HG02981 (cell line): Measurements from ENCODE around the gene JUN.

Experiments used
- ATAC-seq: cut with Tn5 transposase; IDR thresholded peaks from one replicate; pipeline ENCODE4 v1.9.1; 2021; ENCODE audit warnings: mild to moderate bottlenecking, moderate library complexity; ENCODE audit not compliant: unreplicated experiment

The JUN gene

DNA sequence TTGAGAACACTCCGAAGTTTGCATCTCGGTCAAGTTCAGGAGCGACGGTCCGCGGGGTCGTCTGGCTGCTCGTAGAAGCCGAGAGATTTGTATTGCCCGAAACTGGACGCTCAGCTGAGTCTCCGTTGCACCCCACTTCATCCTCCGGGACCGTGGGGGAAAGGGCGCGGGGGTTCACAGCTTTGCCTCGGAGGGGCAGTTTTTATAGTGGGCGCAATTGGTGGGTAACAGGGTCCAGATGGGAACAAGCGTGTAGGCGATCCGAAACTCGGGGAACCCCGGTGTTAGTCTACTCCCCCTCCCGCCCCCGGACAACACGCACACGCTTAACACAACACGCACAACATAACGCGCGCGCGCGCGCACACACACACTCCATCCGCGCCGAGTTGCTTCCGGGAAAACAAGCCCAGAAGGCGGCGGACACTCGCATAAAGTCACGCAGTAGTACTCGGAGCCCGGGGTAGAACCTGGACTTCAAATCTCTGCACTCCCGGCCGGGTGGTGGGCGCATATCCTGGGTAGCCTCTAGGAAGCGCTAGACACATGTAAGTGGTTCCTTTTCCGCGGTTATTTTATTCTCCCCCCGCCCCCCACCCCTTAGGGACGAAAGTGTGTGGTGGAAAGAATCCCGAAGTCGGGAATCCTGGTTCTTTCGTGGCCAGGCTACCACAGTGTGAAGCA lies 1.1 kb upstream of the JUN start:
- ATAC-seq: no peak

DNA sequence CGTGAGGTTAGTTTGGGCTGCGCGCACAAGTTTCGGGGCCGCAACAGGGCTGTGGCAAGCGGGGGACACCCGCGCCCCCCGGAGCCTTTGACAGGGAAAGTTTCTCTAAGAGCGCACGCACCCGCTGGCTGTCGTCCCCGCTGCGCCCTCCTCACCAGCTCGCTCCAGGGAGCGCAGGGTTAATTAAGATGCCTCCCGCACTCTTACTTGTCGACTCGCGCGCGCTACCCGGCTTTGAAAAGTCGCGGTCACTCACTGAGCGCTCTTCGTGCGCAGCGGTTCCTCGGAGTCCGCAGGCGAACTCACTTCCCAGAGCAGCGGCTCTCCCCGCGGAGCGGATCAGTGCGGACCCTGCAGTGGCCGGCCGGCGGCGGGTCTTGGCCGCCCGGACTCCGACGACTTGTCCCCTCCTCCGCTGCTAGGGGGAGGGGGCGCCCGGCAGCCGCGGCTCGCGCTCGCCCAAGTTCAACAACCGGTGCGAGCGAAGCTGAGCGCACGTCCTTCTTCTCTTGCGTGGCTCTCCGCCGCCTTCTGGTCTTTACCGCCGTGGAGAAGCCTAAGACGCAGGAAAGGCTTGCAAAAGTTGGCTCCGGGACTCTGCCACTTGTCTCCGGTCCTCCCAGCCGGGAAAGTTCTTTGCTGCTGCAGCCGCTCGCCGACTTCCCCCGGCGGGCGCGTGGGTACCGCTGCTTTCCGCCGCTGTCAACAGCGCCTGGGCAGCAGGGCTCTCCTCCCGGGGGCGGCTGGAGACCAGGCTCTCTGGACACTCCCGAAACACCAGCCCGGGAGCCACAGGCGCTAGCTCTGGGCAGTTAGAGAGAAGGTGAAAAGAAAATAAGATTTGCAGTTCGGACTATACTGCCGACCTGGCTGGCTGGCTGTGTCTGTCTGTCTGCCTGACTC lies 506 bp downstream of the JUN start:
- no peak for ATAC-seq

DNA sequence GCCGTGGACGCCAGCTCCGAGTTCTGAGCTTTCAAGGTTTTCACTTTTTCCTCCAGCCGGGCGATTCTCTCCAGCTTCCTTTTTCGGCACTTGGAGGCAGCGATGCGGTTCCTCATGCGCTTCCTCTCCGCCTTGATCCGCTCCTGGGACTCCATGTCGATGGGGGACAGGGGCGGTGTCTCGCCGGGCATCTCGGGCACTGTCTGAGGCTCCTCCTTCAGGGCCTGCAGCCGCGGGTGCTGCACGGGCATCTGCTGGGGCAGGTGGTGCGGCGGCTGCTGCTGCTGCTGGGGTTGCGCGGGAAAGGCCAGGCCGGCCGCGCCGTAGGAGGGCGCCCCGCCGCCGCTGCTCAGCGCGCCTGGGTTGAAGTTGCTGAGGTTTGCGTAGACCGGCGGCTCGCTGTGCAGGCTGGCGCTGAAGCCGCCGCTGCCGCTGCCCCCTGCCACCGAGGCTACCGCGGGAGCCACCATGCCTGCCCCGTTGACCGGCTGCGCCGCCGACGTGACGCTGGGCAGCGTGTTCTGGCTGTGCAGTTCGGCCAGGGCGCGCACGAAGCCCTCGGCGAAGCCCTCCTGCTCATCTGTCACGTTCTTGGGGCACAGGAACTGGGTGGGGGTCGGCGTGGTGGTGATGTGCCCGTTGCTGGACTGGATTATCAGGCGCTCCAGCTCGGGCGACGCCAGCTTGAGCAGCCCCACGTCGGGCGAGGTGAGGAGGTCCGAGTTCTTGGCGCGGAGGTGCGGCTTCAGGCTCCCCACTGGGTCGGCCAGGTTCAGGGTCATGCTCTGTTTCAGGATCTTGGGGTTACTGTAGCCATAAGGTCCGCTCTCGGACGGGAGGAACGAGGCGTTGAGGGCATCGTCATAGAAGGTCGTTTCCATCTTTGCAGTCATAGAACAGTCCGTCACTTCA lies 1.4 kb downstream of the JUN start:
- no peak for ATAC-seq

DNA sequence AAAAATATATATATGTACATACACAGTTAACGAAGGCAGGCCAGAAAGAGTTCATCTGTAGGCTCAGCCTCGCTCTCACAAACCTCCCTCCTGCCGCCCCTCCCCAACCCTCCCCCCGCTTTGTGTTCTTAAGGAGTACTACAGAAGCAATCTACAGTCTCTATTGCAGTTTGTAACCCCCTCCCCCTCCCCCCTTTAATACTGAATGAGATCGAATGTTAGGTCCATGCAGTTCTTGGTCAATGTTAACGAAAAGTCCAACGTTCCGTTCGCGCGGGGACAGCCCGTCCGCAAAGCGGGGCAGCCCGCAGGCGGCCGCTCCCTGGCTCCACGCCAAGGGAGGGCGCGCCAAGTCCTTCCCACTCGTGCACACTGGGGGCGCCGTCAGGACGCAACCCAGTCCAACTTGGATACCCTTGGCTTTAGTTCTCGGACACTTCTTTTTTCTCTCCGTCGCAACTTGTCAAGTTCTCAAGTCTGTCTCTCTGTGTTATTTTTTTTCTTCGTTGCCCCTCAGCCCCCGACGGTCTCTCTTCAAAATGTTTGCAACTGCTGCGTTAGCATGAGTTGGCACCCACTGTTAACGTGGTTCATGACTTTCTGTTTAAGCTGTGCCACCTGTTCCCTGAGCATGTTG lies 2.2 kb downstream of the JUN start:
- ATAC-seq: no peak

DNA sequence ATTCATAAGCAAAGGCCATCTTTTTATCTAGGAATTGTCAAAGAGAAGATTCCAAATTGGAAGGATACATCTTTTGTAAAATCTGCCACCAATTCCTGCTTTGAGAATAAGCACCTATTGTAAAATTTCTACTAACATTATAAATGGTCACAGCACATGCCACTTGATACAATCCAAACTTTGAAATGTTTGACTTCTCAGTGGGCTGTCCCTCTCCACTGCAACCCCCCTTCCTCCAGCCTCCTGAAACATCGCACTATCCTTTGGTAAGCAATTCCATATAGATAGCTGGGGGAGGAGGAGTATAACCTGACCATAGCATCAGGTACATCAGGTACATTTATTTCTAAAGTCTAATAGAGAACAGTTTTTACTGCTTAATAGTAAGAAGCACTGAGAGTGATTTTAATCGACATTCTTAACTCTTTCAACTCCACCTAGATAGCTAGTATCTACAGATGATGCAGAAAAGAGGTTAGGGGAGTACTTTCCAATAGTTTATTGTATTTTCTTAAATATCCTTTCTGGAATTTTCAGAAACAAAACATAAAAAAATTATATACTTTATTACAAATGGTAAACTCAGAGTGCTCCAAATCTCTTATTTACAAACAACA lies 2.9 kb downstream of the JUN start:
- no peak for ATAC-seq

DNA sequence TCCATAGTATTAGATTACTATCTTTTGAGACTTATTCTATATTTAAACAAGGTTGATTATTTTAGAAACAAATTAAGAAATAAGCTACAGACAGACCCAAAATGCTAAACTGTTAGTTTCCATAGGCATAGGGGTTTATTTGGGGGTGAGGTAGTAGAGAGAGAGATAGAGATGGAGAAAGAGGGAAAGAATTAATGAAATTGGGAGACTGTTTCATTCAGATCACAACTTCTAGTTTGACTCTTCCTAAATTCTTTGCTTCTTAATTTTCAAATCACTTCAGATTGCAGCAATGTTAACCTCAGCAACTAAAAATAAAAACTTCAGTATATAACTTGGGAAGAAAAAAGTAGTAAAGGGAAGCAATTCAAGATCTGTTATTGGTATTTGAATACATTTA lies 3.4 kb downstream of the JUN start:
- ATAC-seq: no peak

DNA sequence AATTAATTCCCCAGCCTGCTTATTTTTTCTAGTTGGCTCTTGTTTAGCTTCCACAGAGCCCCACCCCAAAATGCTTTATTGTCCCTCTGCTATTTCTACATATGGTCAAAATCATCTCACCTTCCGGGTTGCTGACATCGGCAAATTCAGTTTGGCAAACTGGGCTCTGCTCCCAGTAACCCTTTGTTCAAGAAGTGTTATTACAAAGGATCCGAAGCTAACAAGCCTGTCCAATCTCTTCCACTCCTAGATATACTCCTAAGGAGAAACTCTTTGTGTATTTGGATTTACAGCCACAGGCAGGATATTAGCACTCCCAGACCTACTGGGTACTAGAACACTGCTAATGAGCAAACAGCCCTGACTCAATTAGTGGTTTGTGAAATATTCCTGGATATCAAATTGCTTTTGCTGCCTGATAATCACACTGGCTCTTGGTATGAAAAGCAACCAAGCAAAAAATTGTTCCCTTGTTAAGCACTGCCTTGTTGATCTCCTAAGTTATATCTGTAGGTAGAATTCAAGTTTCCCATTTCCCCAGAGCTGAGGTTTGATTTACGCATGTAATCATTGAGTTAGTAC lies 4.0 kb downstream of the JUN start:
- ATAC-seq: no peak

DNA sequence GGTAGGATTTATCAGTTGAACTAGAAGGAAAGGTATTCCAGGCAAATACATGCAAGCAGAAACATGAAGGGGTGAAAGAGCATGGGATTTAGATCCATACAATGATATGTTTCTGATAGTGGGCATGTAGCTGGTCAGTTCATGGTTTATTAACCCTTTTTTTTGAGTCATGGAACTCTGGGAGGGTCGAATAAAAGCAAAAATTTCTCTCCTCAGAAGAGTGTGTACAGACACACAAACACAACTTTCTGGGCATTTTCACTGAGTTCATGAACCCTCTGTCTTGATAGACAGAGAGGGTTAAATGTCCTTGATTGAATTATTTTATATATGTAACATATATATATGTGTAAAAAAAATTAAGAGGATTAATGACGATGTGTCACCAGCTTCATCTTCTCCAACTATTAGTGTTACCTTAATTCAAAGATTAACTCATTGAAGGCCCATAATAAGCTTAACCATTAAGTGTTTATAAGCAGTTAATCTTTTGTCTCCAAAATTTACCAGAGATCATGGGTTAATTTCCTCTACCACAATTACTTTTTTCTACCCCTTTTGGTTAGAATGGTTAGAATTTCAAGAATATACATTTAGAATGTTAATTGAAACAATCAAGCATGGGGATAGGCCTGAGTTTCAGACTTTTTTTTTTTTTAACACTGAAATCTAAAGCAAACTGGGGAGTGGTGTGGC lies 4.6 kb downstream of the JUN start:
- no peak for ATAC-seq

DNA sequence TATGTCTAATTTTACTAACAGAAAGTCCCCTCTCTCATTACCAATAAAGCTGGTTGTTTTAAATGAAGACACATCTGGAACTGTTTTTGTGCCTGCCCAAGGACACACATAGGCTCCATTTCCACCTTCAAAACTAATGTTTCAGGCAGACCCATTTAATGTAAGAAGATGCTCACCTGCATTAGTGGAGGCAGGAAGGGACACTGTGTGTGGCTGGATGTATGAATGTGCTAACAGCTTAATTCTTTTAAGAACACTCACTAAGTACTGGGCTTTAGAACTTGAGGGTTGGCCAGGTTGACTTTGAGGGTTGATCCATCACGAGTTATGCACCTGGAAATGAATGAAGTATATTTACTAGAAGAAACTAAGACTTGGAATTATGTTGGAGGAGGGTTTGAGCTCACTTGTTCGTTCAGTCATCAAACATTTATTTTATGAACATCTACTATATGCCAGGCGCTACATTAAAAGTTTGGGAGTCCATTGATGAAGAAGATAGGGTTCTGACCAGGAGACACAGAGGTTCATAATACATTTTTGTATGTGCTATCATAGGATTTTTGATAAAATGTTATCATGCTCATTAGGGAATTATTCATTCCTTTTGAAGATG lies 5.4 kb downstream of the JUN start:
- no peak for ATAC-seq

DNA sequence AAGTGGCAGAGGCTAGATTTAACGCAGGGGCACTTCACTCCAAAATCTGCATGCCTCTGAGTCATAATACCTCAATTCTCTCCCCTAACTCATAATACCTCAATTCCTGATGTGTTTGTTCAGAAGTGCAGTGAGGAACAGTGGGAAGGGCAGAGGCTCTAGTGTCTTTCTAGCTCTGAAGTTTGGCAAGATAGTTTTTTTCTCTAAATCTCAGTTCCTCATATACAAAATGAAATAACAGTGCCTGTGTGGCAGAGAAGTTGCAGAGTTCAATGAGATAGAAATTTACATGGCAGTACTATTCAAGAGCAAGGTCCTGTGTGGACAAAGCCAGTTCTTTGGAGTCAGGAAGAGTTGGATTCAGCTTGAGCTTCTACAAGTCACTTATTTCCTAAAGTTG lies 9.8 kb downstream of the JUN start:
- ATAC-seq: no peak

DNA sequence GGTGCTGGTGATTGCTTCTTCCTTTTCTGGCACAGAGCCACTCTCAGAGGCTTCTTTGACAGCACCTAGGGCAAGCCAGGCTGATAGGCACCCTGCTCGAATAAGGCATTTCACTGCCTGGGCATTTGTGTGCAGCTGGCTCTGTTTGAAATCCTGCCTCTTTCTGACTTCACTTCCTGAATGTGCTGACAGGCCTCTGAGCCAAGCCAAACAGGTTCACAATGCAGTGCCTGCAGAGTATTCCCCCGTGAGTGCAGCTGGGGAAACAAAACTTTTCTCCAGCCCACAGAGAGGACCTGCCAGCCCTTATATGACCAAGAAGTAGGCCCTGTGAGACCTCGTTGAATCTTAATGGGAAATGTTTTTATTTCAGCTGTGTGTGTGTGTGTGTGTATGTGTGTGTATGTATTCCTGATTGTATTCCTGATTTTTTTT lies 10.4 kb downstream of the JUN start:
- peak; percentile 76 for ATAC-seq

DNA sequence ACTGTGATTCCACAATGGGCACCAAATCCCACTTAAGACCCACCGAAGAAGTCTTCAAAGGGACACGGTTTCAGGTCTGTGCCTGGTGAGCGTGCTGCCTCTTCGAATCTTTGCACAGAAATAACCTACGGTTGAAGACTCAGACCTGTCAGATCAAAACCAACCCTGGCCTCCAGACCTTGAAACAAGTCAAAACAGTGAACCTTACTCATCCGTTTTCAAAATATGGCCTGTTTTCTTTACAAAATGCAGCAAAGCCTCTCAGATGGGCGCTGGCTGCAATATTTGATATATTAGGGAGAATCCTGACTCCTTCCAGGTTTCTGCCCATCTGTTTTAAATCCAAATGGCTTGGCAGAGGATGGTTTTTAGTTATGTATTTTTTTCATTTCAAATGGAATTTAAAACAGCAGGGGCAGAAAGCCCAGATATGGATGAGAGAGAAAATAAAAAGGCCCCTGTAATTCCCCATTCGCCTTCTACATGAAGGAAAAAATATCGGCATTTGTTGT lies 14.0 kb downstream of the JUN start:
- no peak for ATAC-seq

DNA sequence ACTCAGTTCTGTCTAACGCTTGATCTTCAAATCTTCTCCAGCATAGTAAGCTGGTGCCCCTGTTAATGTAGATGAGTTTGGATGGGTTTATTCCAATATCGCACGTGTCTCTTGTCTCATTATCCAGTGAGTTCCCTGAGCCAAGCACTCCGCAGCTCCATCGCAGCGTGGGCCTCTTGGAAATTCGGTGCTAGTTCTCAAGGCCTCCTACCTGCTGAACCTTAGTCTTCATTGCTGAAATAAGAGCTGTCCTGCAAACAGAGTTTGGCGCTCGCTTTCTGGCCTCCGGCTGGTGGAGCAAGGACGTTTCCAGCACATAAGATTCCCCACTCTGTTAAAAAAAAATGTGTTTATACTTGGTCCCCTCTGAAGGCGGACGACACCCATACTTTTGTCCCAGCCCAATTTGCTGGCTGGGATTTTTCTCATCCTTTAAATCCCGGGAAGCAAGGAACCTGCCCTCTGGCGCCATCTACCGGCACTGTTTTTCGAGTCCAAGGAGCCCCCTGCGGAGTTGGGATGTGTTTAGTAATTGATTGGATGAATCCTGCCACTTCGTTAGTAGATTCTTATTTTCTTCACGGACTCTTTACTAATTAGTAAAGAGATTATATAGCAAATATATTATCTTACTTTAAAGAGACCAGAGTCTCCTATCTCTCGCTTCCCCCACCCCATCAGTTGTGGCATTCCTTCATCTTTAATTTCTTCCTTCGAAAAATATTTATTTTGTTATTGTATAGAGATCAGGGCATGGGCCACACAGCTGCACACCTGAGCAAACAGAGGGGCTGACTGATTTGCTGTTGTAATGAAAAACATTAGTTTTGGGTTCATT lies 14.7 kb downstream of the JUN start:
- ATAC-seq: no peak

DNA sequence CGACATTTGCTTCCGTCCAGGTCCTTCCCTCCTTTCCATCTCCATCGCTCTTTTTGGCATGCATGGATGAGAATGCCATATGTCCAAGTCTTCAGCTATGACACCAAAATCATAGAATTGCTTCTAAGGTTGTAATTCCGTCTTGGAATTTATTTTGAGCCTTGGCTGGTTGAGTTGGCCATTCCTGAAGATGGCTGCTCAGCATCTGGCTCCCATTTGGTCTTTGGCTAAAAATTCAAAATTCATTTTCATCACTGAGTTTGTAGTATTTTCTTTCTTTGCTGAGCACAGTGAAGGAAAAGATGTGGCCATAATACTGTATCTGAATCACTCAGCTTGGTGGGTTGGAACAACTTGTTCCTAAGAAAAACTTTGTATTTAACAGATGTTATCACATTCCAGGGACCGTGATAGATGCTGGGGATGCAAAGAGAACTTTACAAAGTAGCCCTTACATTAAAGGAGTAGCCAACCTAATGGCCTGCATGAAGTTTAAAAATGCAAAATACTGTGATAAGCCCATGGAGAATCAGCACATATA lies 15.6 kb downstream of the JUN start:
- no peak for ATAC-seq

DNA sequence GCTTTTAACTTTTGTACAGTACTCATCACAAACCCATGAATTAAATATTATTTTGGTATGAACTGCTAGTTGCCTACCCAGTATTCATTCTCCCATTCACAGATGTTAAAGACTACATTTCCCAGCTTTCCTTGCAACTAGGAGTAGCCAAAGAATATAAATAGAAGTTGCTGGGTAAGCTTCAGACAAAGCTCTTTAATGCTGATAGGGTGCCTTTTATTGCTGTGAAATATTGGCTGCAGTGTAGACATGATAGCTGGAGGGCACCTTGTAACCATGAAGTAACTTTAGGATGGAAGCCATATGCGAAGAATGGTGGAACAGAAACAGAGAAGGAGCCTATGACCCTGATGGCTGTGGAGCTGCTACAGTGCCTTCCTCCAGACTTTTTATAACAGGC lies 16.7 kb downstream of the JUN start:
- ATAC-seq: no peak

DNA sequence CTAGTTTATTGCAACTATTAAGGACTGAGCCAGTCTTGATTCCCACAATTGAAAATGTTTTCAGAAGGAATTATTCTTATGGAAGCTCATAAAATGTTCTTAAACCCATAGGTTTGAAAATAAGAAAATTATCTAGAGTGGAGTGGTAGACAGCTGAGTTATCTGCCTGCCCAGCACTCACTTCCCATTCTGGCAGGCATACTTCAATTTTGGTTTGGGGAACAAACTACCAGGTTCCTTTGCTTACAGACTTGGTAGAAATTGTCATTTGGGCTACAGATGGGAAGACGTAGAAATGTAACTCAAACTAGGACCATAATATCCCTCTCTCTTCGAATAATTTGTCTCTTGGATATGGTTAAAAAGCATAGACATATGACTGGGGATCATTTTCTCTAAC lies 18.4 kb downstream of the JUN start:
- ATAC-seq: no peak

DNA sequence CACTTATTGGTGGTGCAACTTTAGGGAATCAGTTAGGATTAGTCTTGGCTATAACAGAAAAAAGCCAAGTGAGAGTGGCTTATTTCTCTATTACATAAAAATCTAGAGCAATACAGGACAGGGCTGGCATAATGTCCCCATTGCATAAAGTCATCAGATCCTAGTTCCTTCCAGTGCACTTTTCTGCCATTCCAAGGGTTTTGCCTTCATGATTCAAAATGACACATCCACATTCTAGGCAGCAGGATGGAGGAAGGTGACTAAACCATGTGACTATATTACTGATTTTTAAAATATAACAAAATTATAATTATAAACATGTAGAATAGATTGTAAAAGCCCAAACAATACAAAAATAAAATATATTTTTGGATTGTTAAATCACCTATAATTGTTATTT lies 18.8 kb downstream of the JUN start:
- ATAC-seq: no peak
